Cardiac muscle cell (in vitro differentiated cells and primary cell): ENCODE results near the gene LUZP2. TPM values are rescaled to one million over a fixed set of nuclear protein-coding genes. Genes with fewer than 3 reads are reported as not detected.

Source experiments
- DNase-seq, 2 donors: peaks; one replicate each; pipeline versions ENCODE4 v3.0.0 to v3.0.0-alpha.2; 2010 to 2017; ENCODE audit warnings: low read depth in 1 of 2, low spot score in 1 of 2
- H3K27ac ChIP-seq: fragments of 200-600 bp; sonication (generic); 2 replicates; pipeline ENCODE4 v1.5.1; 2016
- H3K27me3 ChIP-seq: fragments of 200-600 bp; sonication (generic); 2 replicates; pipeline ENCODE4 v1.6.0; 2016; ENCODE audit warnings: control low read depth
- H3K36me3 ChIP-seq: fragments of 200-600 bp; sonication (generic); 2 replicates; pipeline ENCODE4 v1.5.1; 2016; ENCODE audit warnings: control low read depth
- H3K4me1 ChIP-seq: fragments of 200-600 bp; sonication (generic); 2 replicates; pipeline ENCODE4 v1.8.1; 2017; ENCODE audit warnings: low read depth, mild to moderate bottlenecking, mixed run types
- H3K4me3 ChIP-seq: fragments of 200-600 bp; sonication (generic); 2 replicates; pipeline ENCODE4 v1.5.1; 2016; ENCODE audit warnings: mild to moderate bottlenecking
- H3K9me3 ChIP-seq: fragments of 200-600 bp; sonication (generic); 2 replicates; pipeline ENCODE4 v1.5.1; 2017; ENCODE audit warnings: low read depth, mild to moderate bottlenecking, control low read depth
- polyA plus RNA-seq: library from polyadenylated mRNA; unstranded; fragments of >200 nt; fragmentation: Nextera tagmentation; extraction: Ambion mirVana; gene quantifications from 2 replicates; pipeline ENCODE4 v1.2.1, GENCODE V29; 2016
- total RNA-seq: library from RNA; depleted of rRNA; stranded (reverse); fragments of >200 nt; gene quantifications from 2 replicates; pipeline ENCODE4 v1.2.3, GENCODE V29; 2016
- TF ChIP-seq, protein P1 (sequence below): IDR thresholded peaks from 2 replicates; pipeline ENCODE4 v1.5.1; 2012; ENCODE audit warnings: low read depth, mild to moderate bottlenecking, low read length

The LUZP2 gene
- total and polyA plus RNA-seq, 2 experiments from 2014 or later, result not detected

DNA sequence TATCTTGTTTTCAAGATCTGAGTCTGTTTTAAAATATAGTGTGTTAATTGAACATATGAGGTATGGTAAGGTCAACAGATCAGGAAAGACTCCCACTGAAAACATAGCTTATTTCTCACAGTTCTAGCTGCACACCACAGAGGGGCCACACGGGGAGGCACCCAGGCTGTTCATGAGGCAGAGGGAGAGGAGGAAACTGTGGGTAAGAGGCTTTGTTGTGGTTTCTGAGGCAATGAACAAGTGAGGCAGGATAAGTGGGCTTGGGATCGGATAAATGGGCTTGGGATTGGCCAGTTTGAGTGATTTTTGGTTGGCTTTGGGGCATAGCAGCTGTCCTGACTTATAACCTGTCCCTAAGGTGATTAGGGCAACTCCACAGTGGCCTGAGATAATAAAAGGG, 242.1 kb downstream of the LUZP2 start:
- TF ChIP-seq, protein P1, sequence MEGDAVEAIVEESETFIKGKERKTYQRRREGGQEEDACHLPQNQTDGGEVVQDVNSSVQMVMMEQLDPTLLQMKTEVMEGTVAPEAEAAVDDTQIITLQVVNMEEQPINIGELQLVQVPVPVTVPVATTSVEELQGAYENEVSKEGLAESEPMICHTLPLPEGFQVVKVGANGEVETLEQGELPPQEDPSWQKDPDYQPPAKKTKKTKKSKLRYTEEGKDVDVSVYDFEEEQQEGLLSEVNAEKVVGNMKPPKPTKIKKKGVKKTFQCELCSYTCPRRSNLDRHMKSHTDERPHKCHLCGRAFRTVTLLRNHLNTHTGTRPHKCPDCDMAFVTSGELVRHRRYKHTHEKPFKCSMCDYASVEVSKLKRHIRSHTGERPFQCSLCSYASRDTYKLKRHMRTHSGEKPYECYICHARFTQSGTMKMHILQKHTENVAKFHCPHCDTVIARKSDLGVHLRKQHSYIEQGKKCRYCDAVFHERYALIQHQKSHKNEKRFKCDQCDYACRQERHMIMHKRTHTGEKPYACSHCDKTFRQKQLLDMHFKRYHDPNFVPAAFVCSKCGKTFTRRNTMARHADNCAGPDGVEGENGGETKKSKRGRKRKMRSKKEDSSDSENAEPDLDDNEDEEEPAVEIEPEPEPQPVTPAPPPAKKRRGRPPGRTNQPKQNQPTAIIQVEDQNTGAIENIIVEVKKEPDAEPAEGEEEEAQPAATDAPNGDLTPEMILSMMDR, result no peak
- H3K4me3 ChIP-seq, result no peak overlapping the region
- no peak for DNase-seq
- no peaks in the 10 kb centered on the region for H3K27me3 ChIP-seq
- H3K36me3 ChIP-seq, result no peaks in the 10 kb centered on the region
- H3K9me3 ChIP-seq, result no peaks in the 10 kb centered on the region
- no peaks in the 10 kb centered on the region for H3K4me1 ChIP-seq
- H3K27ac ChIP-seq, result no peak overlapping the region

DNA sequence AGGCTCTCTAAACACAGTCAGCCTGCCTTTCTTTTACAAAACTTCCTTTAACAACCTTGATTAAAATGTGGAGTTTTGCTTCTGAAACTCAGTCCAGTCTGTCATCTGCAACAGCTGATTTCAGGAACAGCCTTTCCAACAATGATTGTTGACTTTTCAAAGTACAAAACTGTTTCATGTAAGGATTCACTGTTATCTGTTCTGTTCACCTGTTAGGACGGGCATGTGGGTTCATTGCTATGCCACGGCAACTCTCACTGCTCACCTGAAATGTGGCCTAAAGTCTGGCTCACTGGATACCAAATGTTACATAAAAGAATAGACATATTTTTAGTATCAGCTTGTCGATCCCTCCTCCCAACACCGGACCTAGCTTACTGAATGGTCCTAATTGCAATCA, 242.8 kb downstream of the LUZP2 start:
- TF ChIP-seq, protein P1, result no peak
- H3K4me1 ChIP-seq, result no peaks in the 10 kb centered on the region
- DNase-seq, result no peak
- no peak overlapping the region for H3K27ac ChIP-seq
- no peaks in the 10 kb centered on the region for H3K36me3 ChIP-seq
- H3K4me3 ChIP-seq, result no peak overlapping the region
- H3K27me3 ChIP-seq, result no peaks in the 10 kb centered on the region
- no peaks in the 10 kb centered on the region for H3K9me3 ChIP-seq

DNA sequence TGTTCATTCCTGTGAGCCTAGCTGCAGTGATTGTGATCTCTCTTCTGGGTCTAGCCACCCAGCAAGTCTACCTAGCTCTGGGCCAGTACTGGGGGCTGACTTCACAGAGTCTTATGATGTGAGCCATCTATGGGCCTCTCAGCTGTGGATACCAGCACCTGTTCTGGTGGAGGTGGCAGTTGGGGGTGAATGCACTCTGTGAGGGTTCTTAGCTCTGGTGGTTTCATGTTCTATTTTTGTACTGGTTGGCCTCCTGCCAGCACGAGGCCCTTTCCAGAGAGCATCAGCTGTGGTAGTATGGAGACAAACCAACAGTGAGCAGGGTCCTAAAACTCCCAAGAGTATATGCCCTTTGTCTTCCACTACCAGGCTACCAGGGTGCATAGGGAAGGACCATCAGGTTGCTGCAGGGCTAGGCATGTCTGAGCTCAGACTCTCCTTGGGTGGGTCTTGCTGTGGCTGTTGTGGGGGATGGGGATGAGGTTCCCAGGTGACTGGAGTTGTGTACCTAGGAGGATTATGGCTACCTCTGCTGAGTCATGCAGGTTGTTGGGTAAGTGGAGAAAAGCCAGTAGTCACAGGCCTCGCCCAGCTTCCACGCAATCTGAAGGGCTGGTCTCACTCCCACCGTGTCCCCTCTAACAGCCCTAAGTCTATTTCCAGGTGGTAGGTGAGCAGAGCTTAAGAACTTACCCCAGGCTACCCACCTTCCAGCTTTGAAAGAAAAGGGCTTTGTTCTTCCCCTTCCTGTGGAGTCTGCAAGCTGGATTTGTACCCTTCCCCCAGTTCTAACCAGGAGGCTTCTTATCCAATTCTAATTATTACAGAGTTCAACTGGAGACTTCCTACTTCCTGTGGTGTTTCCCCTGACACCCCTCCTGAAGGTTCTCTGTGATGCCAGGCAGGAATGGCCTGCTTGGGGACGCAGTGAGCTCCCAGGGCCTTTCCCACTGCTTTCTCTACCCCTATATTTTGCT, 250.7 kb downstream of the LUZP2 start:
- H3K27ac ChIP-seq, result no peak overlapping the region
- no peaks in the 10 kb centered on the region for H3K36me3 ChIP-seq
- H3K4me3 ChIP-seq, result no peak overlapping the region
- no peaks in the 10 kb centered on the region for H3K27me3 ChIP-seq
- TF ChIP-seq, protein P1, result no peak
- H3K9me3 ChIP-seq, result no peaks in the 10 kb centered on the region
- DNase-seq, result peak in 1 of 2 donors; percentile 3
- no peaks in the 10 kb centered on the region for H3K4me1 ChIP-seq

DNA sequence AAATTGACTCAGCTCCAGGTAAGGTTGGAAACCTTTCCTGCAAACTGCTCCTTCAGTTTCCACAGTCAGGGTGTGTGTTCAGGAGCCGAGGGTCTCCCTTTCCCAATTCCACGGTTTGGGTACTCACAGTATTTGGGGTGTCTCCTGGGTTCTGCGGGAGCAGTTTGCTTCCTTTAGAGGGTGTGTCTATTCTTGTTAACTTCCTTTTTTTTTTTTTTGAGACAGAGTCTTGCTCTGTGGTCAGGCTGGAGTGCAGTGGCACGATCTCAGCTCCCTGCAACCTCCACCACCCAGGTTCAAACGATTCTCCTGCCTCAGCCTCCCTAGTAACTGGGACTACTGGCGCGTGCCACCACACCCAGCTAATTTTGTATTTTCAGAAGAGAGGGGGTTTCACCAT, 251.4 kb downstream of the LUZP2 start:
- no peaks in the 10 kb centered on the region for H3K27me3 ChIP-seq
- no peaks in the 10 kb centered on the region for H3K4me1 ChIP-seq
- no peaks in the 10 kb centered on the region for H3K9me3 ChIP-seq
- H3K4me3 ChIP-seq, result no peak overlapping the region
- TF ChIP-seq, protein P1, result no peak
- H3K36me3 ChIP-seq, result no peaks in the 10 kb centered on the region
- H3K27ac ChIP-seq, result no peak overlapping the region
- DNase-seq, result no peak

DNA sequence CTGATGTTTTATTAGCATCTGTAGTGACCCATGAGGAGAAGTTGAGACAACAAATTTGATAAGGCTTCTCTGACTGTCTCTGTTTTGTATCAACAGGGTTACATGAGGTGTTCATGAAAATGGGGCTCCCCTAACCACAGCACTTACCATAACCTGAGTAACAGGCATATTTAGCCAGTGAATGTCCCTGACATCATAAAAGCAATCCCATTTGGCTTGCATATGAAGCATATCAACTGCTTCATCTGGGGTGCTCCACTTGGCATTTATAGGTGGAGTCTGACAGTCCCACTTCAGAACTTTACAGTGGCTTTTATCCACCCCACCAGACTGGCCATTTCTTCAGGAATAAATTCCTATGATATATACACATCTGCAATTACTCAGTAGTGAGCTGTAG, 257.6 kb downstream of the LUZP2 start:
- Histone ChIP-seq H3K4me3 (no peak overlapping the region), H3K27ac (no peak overlapping the region), H3K4me1 (no peaks in the 10 kb centered on the region), H3K27me3 (no peaks in the 10 kb centered on the region), H3K9me3 (no peaks in the 10 kb centered on the region), H3K36me3 (no peaks in the 10 kb centered on the region)
- no peak for DNase-seq
- TF ChIP-seq, protein P1, result no peak
